GM19328 (cell line): ENCODE measurements around the gene RAB3C.

Experiments used
- ATAC-seq: cut with Tn5 transposase; IDR thresholded peaks from one replicate; pipeline ENCODE4 v1.9.1; 2021; ENCODE audit warnings: mild to moderate bottlenecking, moderate library complexity; ENCODE audit not compliant: unreplicated experiment

RAB3C gene

GRCh38 chr5:58718269-58718978 is 135.5 kb downstream of the RAB3C start:
- no peak for ATAC-seq

- ATAC-seq: no peak
These were observed 139.3 kb downstream of the RAB3C start for GRCh38 chr5:58722160-58722559.

- no peak for ATAC-seq
These were observed 142.1 kb downstream of the RAB3C start for GRCh38 chr5:58724992-58725391.

GRCh38 chr5:58731641-58732040 is 148.8 kb downstream of the RAB3C start:
- ATAC-seq: no peak

GRCh38 chr5:58735637-58736036 is 152.8 kb downstream of the RAB3C start:
- ATAC-seq: no peak

GRCh38 chr5:58736214-58736613 is 153.3 kb downstream of the RAB3C start:
- no peak for ATAC-seq

GRCh38 chr5:58737671-58738070 is 154.8 kb downstream of the RAB3C start:
- no peak for ATAC-seq

- no peak for ATAC-seq
These were observed 155.5 kb downstream of the RAB3C start for GRCh38 chr5:58738336-58738735.

- no peak for ATAC-seq
These were observed 156.2 kb downstream of the RAB3C start for GRCh38 chr5:58739051-58739450.

GRCh38 chr5:58740956-58741355 is 158.1 kb downstream of the RAB3C start:
- ATAC-seq: no peak

- no peak for ATAC-seq
These were observed 162.5 kb downstream of the RAB3C start for GRCh38 chr5:58745350-58745749.

- no peak for ATAC-seq
These were observed 163.4 kb downstream of the RAB3C start for GRCh38 chr5:58746321-58746720.

- ATAC-seq: no peak
These were observed 167.2 kb downstream of the RAB3C start for GRCh38 chr5:58750036-58750435.

- no peak for ATAC-seq
These were observed 168.5 kb downstream of the RAB3C start for GRCh38 chr5:58751222-58751837.

- ATAC-seq: no peak
These were observed 169.2 kb downstream of the RAB3C start for GRCh38 chr5:58752104-58752503.

- ATAC-seq: no peak
These were observed 170.6 kb downstream of the RAB3C start for GRCh38 chr5:58753446-58753845.

- ATAC-seq: no peak
These were observed 171.4 kb downstream of the RAB3C start for GRCh38 chr5:58754250-58754649.

GRCh38 chr5:58755397-58755796 is 172.5 kb downstream of the RAB3C start:
- ATAC-seq: no peak

GRCh38 chr5:58759745-58760144 is 176.9 kb downstream of the RAB3C start:
- peak; percentile 85 for ATAC-seq

GRCh38 chr5:58760222-58760621 is 177.3 kb downstream of the RAB3C start:
- ATAC-seq: no peak

GRCh38 chr5:58761407-58761806 is 178.5 kb downstream of the RAB3C start:
- ATAC-seq: no peak

GRCh38 chr5:58763390-58763789 is 180.5 kb downstream of the RAB3C start:
- ATAC-seq: no peak

GRCh38 chr5:58764199-58764598 is 181.3 kb downstream of the RAB3C start:
- ATAC-seq: no peak
